ENCODE data around the gene UNCX.

The UNCX gene

DNA sequence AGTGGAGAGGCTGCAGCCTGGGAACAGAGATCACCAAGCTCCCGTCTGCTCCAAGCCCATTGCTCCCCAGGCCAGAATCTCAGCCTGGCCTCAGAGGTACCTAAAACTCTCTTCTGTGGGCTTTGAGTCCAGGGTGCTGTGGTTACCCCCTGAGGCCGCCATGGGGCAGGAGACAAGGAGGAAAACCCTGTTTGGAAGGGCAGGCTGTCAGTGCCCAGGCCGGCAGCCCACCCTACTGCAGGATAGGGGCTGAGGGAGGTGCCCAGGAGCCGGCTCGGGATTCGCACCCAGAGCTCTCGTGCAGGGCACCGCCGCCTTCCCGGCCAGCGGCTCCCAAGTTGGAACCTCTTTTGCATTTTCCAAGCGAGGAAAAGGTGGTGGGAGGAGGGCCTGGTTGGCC is 24.5 kb downstream of the UNCX start:
- Histone ChIP-seq H2AFZ (ENCODE audit: low read depth, low read length) (no peak overlapping the region), H3K9ac (ENCODE audit: low read length) (no peak overlapping the region), H3K4me1 (ENCODE audit: control insufficient read depth, insufficient read depth, low read depth, low read length) (no peaks in the 10 kb centered on the region), H3K4ac (ENCODE audit: low read depth in 1 of 2, low read length in 2 of 2) (no peak overlapping the region), H3K27me3 (ENCODE audit: control insufficient read depth in 1 of 2, insufficient read depth in 1 of 2, low read length in 2 of 2) (peaks cover 54 to 82% of the 10 kb centered on the region in 2 experiments), H4K8ac (ENCODE audit: low read length) (no peak overlapping the region), H2BK15ac (ENCODE audit: low read depth, poor library complexity, severe bottlenecking) (no peak overlapping the region), H3K36me3 (ENCODE audit: control insufficient read depth in 1 of 2, insufficient read depth in 2 of 2, low read depth in 1 of 2, low read length in 2 of 2) (no peaks in the 10 kb centered on the region), H4K91ac (ENCODE audit: low read length) (no peak overlapping the region), H2BK120ac (ENCODE audit: low read depth, low read length) (no peak overlapping the region), H3K4me3 (ENCODE audit: insufficient read depth in 1 of 2, low read depth in 1 of 2, low read length in 2 of 2) (no peak overlapping the region), H3K4me2 (ENCODE audit: low read length, poor library complexity, severe bottlenecking) (no peak overlapping the region), H2BK12ac (ENCODE audit: low read length in 2 of 2) (no peak overlapping the region), H3K9me3 (ENCODE audit: control insufficient read depth, low read length) (no peaks in the 10 kb centered on the region), H3K23ac (ENCODE audit: low read length in 2 of 2) (no peak overlapping the region), H3K79me1 (replicated peaks; ENCODE audit: low read length, poor library complexity, severe bottlenecking) (no peaks in the 10 kb centered on the region), H3K27ac (ENCODE audit: low read length, poor library complexity, severe bottlenecking) (no peak overlapping the region), H2BK5ac (ENCODE audit: low read depth, low read length, poor library complexity, severe bottlenecking) (no peak overlapping the region), H3K18ac (ENCODE audit: low read depth in 1 of 2, low read length in 2 of 2) (no peak overlapping the region), H2AK5ac (ENCODE audit: low read length, severe bottlenecking) (no peak overlapping the region), H3K14ac (ENCODE audit: low read length in 2 of 2) (no peak overlapping the region)
- no peak for DNase-seq
- WGBS = 73% methylated on average over 11 of the region's 12 CpGs

DNA sequence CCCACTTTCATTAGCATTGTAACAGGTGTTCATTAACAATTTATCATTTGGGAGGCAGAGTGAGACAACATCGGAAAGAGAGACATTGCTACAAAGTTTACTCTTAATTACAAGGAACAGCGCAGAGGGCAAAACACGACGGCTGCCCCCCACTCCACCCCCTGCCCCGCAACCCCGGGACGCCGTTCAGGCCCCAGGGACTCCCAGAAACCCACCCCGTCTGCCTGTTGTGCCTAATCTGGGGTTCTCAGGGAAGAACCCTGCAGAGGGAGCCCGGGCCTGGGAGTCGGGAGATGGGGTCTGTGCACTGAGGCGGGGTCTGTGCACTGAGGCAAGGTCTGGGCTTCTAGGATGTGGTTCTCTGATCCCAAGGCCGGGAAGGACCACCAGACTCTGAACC is 25.2 kb downstream of the UNCX start:
- DNase-seq = no peak

DNA sequence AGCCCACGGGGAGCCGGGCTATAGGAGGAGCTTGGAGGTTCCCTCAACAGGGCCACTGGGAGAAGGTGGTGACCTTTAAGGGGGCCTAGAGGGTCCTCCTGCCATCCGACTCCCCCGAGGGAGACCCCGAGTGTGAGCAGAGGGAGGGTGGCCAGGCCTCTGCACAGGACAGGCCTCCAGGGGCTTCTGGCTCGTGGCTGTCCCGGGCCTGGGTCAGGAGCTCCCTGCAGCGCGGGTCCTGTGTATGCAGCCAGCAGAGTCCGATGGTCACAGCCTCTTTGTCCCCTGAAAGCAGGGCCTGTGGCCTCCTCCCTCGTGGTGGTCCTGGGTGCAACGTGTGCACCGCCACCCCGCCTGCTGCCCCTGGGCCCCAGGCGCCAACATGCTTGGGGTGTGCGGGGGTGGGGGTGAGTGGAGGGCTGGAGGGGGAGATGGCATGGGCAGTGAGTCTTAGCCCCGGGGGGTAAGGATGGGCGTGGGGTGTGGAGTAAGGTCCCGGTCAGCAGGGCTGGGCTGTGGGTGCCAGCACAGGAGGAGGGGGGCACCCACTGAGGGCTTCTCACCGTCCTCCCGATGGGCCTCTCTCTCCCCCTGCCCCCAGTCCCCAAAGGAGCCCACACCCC is 27.1 kb downstream of the UNCX start:
- no peak for DNase-seq
- H2BK5ac ChIP-seq (ENCODE audit: low read depth, low read length, poor library complexity, severe bottlenecking) = no peak overlapping the region
- H3K4ac ChIP-seq (ENCODE audit: low read depth in 1 of 2, low read length in 2 of 2) = no peak overlapping the region
- peaks cover 49 to 76% of the 10 kb centered on the region in 2 experiments for H3K27me3 ChIP-seq (ENCODE audit: control insufficient read depth in 1 of 2, insufficient read depth in 1 of 2, low read length in 2 of 2)
- H3K36me3 ChIP-seq (ENCODE audit: control insufficient read depth in 1 of 2, insufficient read depth in 2 of 2, low read depth in 1 of 2, low read length in 2 of 2) = no peaks in the 10 kb centered on the region
- H3K4me3 ChIP-seq (ENCODE audit: insufficient read depth in 1 of 2, low read depth in 1 of 2, low read length in 2 of 2) = no peak overlapping the region
- H4K8ac ChIP-seq (ENCODE audit: low read length) = no peak overlapping the region
- H3K79me1 ChIP-seq (replicated peaks; ENCODE audit: low read length, poor library complexity, severe bottlenecking) = no peaks in the 10 kb centered on the region
- H3K9me3 ChIP-seq (ENCODE audit: control insufficient read depth, low read length) = no peaks in the 10 kb centered on the region
- no peak overlapping the region for H2AFZ ChIP-seq (ENCODE audit: low read depth, low read length)
- H3K23ac ChIP-seq (ENCODE audit: low read length in 2 of 2) = no peak overlapping the region
- H3K18ac ChIP-seq (ENCODE audit: low read depth in 1 of 2, low read length in 2 of 2) = no peak overlapping the region
- no peak overlapping the region for H3K9ac ChIP-seq (ENCODE audit: low read length)
- no peak overlapping the region for H2BK15ac ChIP-seq (ENCODE audit: low read depth, poor library complexity, severe bottlenecking)
- H3K27ac ChIP-seq (ENCODE audit: low read length, poor library complexity, severe bottlenecking) = no peak overlapping the region
- H3K4me2 ChIP-seq (ENCODE audit: low read length, poor library complexity, severe bottlenecking) = no peak overlapping the region
- H2AK5ac ChIP-seq (ENCODE audit: low read length, severe bottlenecking) = no peak overlapping the region
- H3K14ac ChIP-seq (ENCODE audit: low read length in 2 of 2) = no peak overlapping the region
- H4K91ac ChIP-seq (ENCODE audit: low read length) = no peak overlapping the region
- no peak overlapping the region for H2BK12ac ChIP-seq (ENCODE audit: low read length in 2 of 2)
- 87% methylated on average over 18 of the region's 21 CpGs for WGBS
- no peaks in the 10 kb centered on the region for H3K4me1 ChIP-seq (ENCODE audit: control insufficient read depth, insufficient read depth, low read depth, low read length)
- no peak overlapping the region for H2BK120ac ChIP-seq (ENCODE audit: low read depth, low read length)

More for the DNA sequence above, 25.2 kb downstream of the UNCX start:
- Histone ChIP-seq H3K36me3 (ENCODE audit: control insufficient read depth in 1 of 2, insufficient read depth in 2 of 2, low read depth in 1 of 2, low read length in 2 of 2) (no peaks in the 10 kb centered on the region), H4K91ac (ENCODE audit: low read length) (no peak overlapping the region), H2AFZ (ENCODE audit: low read depth, low read length) (no peak overlapping the region), H2BK5ac (ENCODE audit: low read depth, low read length, poor library complexity, severe bottlenecking) (no peak overlapping the region), H4K8ac (ENCODE audit: low read length) (no peak overlapping the region), H3K27me3 (ENCODE audit: control insufficient read depth in 1 of 2, insufficient read depth in 1 of 2, low read length in 2 of 2) (peaks cover 51 to 81% of the 10 kb centered on the region in 2 experiments), H2AK5ac (ENCODE audit: low read length, severe bottlenecking) (no peak overlapping the region), H3K14ac (ENCODE audit: low read length in 2 of 2) (no peak overlapping the region), H3K4me3 (ENCODE audit: insufficient read depth in 1 of 2, low read depth in 1 of 2, low read length in 2 of 2) (no peak overlapping the region), H3K4me2 (ENCODE audit: low read length, poor library complexity, severe bottlenecking) (no peak overlapping the region), H2BK12ac (ENCODE audit: low read length in 2 of 2) (no peak overlapping the region), H3K27ac (ENCODE audit: low read length, poor library complexity, severe bottlenecking) (no peak overlapping the region), H3K18ac (ENCODE audit: low read depth in 1 of 2, low read length in 2 of 2) (no peak overlapping the region), H3K4ac (ENCODE audit: low read depth in 1 of 2, low read length in 2 of 2) (no peak overlapping the region), H2BK15ac (ENCODE audit: low read depth, poor library complexity, severe bottlenecking) (no peak overlapping the region), H3K4me1 (ENCODE audit: control insufficient read depth, insufficient read depth, low read depth, low read length) (no peaks in the 10 kb centered on the region), H3K79me1 (replicated peaks; ENCODE audit: low read length, poor library complexity, severe bottlenecking) (no peaks in the 10 kb centered on the region), H3K23ac (ENCODE audit: low read length in 2 of 2) (no peak overlapping the region), H2BK120ac (ENCODE audit: low read depth, low read length) (no peak overlapping the region), H3K9me3 (ENCODE audit: control insufficient read depth, low read length) (no peaks in the 10 kb centered on the region), H3K9ac (ENCODE audit: low read length) (no peak overlapping the region)
- WGBS = 86% methylated on average over 12 of the region's 13 CpGs

DNA sequence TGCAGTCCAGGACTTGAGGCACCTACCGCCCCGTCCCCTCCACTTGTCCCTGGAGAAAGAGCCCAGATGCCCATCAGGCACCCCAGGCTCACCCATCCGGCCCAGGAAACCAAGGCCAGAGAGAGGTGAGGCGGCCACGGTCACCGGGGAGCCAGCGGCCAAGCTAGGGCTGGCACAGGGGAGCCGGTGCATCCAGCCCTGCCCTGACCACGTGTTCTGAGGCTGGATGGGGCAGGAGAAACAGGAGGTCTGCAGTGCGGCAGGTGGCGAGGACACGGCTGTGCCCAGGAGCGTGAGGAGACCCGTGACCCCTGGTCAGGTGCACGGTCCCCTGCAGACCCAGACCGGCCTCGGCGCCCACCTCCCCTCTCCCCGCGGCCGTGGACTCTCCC is 27.6 kb downstream of the UNCX start:
- Histone ChIP-seq H2BK5ac (ENCODE audit: low read depth, low read length, poor library complexity, severe bottlenecking) (no peak overlapping the region), H2BK120ac (ENCODE audit: low read depth, low read length) (no peak overlapping the region), H3K4me3 (ENCODE audit: insufficient read depth in 1 of 2, low read depth in 1 of 2, low read length in 2 of 2) (no peak overlapping the region), H3K36me3 (ENCODE audit: control insufficient read depth in 1 of 2, insufficient read depth in 2 of 2, low read depth in 1 of 2, low read length in 2 of 2) (no peaks in the 10 kb centered on the region), H3K4me1 (ENCODE audit: control insufficient read depth, insufficient read depth, low read depth, low read length) (no peaks in the 10 kb centered on the region), H4K8ac (ENCODE audit: low read length) (no peak overlapping the region), H3K27ac (ENCODE audit: low read length, poor library complexity, severe bottlenecking) (no peak overlapping the region), H3K14ac (ENCODE audit: low read length in 2 of 2) (no peak overlapping the region), H2BK15ac (ENCODE audit: low read depth, poor library complexity, severe bottlenecking) (no peak overlapping the region), H3K4ac (ENCODE audit: low read depth in 1 of 2, low read length in 2 of 2) (no peak overlapping the region), H2BK12ac (ENCODE audit: low read length in 2 of 2) (no peak overlapping the region), H3K18ac (ENCODE audit: low read depth in 1 of 2, low read length in 2 of 2) (no peak overlapping the region), H3K4me2 (ENCODE audit: low read length, poor library complexity, severe bottlenecking) (no peak overlapping the region), H3K79me1 (replicated peaks; ENCODE audit: low read length, poor library complexity, severe bottlenecking) (no peaks in the 10 kb centered on the region), H3K9ac (ENCODE audit: low read length) (no peak overlapping the region), H2AFZ (ENCODE audit: low read depth, low read length) (no peak overlapping the region), H4K91ac (ENCODE audit: low read length) (peak overlapping the region; percentile 46), H3K9me3 (ENCODE audit: control insufficient read depth, low read length) (no peaks in the 10 kb centered on the region), H2AK5ac (ENCODE audit: low read length, severe bottlenecking) (no peak overlapping the region), H3K27me3 (ENCODE audit: control insufficient read depth in 1 of 2, insufficient read depth in 1 of 2, low read length in 2 of 2) (peaks cover 48 to 77% of the 10 kb centered on the region in 2 experiments), H3K23ac (ENCODE audit: low read length in 2 of 2) (no peak overlapping the region)
- 80% methylated on average over 21 of the region's 21 CpGs for WGBS
- DNase-seq = no peak
